GM12872 (cell line): ENCODE measurements around the gene TSPAN5.

Experiments
- TF ChIP-seq, protein P1 (sequence below): IDR thresholded peaks from 3 replicates; pipeline ENCODE4 v1.5.1; 2011; ENCODE audit warnings: low read depth, mild to moderate bottlenecking, low read length, moderate library complexity; ENCODE audit not compliant: insufficient read depth

Gene TSPAN5

DNA sequence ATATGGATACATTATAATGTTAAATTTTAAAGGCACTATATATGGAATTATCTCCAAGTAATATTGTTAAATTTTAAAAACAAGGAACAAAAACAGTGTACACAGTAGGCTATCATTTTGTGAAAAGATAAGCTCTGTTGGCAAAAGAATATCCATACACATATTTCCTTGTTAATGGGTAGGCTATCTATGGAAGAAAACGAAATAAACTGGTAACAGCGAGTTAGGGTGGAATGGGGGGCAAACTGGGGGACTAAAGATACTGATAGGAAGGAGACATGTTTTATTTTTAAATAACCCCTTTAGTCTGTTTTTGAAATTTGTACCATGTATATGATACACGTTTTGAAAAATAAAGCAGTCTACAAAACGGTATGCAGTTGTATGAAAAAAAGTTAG is 3.6 kb upstream of the TSPAN5 start:
- TF ChIP-seq, protein P1, sequence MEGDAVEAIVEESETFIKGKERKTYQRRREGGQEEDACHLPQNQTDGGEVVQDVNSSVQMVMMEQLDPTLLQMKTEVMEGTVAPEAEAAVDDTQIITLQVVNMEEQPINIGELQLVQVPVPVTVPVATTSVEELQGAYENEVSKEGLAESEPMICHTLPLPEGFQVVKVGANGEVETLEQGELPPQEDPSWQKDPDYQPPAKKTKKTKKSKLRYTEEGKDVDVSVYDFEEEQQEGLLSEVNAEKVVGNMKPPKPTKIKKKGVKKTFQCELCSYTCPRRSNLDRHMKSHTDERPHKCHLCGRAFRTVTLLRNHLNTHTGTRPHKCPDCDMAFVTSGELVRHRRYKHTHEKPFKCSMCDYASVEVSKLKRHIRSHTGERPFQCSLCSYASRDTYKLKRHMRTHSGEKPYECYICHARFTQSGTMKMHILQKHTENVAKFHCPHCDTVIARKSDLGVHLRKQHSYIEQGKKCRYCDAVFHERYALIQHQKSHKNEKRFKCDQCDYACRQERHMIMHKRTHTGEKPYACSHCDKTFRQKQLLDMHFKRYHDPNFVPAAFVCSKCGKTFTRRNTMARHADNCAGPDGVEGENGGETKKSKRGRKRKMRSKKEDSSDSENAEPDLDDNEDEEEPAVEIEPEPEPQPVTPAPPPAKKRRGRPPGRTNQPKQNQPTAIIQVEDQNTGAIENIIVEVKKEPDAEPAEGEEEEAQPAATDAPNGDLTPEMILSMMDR = no peak

DNA sequence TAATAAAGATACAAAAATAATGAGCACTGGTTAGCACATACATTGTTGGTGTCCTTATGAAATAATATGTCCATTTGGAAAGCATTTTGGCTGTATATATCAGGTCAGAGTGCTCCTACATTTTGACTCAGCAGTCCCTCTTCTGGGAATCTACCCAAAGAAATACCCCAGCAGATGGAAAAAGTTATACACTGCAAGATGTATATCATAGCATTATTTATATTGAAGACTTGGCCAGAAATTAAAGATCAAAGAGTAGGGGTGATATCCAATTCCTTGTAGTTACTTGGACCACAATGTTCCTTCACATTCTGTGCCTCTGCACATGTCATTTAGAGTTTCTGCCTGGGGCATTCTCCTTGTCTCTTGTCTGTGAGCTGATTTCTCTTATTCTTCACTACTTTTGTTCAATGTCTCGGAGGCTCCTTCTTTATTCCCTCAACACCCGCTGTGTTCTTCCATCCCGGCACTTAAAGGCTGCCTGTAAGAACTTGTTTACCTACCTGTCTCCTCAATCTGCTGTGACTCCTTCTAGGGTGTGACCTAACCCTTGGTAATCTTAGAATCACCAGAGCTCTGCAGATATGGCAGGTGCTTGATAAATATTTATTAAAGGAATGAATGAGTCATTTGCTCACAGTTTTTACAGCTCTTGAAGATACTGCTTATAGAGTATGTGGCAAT is 3.1 kb upstream of the TSPAN5 start:
- TF ChIP-seq, protein P1 = no peak

GRCh38 chr4:98659741-98660462 is 1.5 kb upstream of the TSPAN5 start:
- TF ChIP-seq, protein P1 = no peak

- TF ChIP-seq, protein P1 = no peak
These were observed 738 bp upstream of the TSPAN5 start for GRCh38 chr4:98659106-98659592.

DNA sequence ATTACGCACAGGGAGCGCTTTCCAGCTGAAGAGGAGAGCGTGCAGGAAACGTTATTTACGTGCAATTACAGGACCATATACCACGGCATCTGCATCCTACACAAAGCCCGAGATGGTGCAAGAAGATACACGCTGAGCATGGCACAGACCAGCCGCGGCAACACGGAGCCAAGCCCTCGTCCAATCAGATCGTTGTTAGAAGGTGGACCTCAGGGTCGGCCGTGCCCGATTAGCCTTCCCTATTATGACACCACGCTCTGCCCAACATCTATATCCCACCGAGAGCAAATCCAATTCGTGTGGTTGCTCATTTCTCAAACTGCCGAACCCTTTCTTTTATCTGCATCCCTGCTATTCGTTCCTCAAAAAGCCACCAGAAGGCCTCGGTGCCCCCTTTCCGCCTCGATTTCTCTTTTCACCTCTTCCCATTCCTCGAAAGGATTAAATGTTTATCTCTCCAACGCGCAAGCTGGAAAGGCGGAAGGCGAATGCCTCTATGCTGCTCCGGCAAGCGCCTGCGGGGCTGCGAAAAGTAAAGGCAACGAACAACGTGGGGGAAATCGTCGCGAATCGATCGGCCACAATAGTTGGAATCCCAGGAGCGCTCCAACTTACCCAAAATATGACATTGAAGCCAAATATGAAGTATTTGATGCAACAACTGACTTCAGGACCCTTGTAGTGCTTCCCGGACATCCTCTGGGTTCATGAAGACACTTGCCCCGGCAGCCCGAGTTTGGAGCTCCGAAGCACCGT is 702 bp downstream of the TSPAN5 start:
- TF ChIP-seq, protein P1 = no peak

DNA sequence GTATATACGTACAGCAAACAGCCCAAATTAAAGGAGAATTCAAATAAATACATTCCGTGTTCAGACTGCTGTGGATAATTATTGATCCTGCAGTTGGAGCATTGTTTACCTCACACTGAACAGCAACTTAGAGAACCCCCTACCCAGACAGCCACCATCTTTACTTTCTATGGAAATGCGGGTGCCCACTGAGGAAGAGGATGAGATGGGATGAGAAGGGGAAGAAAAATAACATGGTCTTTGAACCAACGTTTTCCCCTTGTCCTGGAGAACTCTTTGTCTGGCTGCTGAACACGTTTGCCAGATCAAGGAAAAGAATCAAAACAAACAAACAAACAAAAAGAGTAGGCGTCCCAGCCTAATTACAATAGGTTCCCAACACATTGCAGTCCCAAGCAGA is 1.5 kb downstream of the TSPAN5 start:
- TF ChIP-seq, protein P1 = no peak

DNA sequence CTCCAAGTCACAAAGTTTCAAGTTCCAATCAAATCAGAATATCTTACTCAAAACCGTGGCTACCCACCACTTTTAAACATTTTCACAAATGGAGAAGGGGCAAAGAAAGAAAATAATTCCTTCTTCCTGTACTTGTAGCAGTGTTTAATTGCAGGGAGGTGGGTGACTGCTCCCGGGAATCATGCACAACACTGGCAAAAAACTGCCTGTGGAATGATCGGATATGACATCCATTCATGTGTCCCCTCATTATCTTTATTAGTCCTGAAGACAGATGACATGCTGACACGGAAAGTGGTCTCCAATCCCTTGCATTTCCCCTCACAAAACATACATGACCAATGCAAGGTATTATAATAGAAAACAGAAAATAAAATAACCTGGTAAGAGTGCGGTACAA is 2.0 kb downstream of the TSPAN5 start:
- TF ChIP-seq, protein P1 = no peak
